Osteoblast (primary cell): ENCODE results near the gene FEM1B. TPM values are rescaled to one million over a fixed set of nuclear protein-coding genes. Genes with fewer than 3 reads are reported as not detected.

Source experiments
- DNase-seq: peaks from one replicate; pipeline ENCODE4 v3.0.0; 2011; ENCODE audit warnings: low spot score, mixed read lengths; ENCODE audit not compliant: insufficient read length; ENCODE audit errors: missing footprints
- H2AFZ ChIP-seq: 2 replicates; pipeline ENCODE4 v1.6.0; 2011; ENCODE audit warnings: mild to moderate bottlenecking, low read length
- H3K27ac ChIP-seq: 2 replicates; pipeline ENCODE4 v1.5.1; 2011; ENCODE audit warnings: mild to moderate bottlenecking, low read depth, low read length, moderate library complexity
- H3K27me3 ChIP-seq: 2 replicates; pipeline ENCODE4 v1.6.0; 2012; ENCODE audit warnings: mild to moderate bottlenecking, control low read depth, inconsistent platforms, low read length, moderate library complexity; ENCODE audit not compliant: insufficient read depth
- H3K36me3 ChIP-seq: 2 replicates; pipeline ENCODE4 v1.5.1; 2011; ENCODE audit warnings: mild to moderate bottlenecking, low read length, control low read depth, moderate library complexity; ENCODE audit not compliant: insufficient read depth
- H3K4me1 ChIP-seq: 2 replicates; pipeline ENCODE4 v1.5.1; 2011; ENCODE audit warnings: mild to moderate bottlenecking, low read length, control low read depth, moderate library complexity; ENCODE audit not compliant: insufficient read depth
- H3K4me2 ChIP-seq: 2 replicates; pipeline ENCODE4 v1.6.0; 2011; ENCODE audit warnings: mild to moderate bottlenecking, low read length; ENCODE audit not compliant: insufficient read depth
- H3K4me3 ChIP-seq: fragments of 200-600 bp; sonication (generic); 3 replicates; pipeline ENCODE4 v1.5.1; 2012; ENCODE audit warnings: mild to moderate bottlenecking, low read length, inconsistent platforms; ENCODE audit not compliant: insufficient read depth
- H3K79me2 ChIP-seq: 2 replicates; pipeline ENCODE4 v1.6.0; 2012; ENCODE audit warnings: mild to moderate bottlenecking, low read length, control low read depth, inconsistent platforms; ENCODE audit not compliant: insufficient read depth
- H3K9me3 ChIP-seq: 2 replicates; pipeline ENCODE4 v1.5.1; 2011; ENCODE audit warnings: low read depth, low read length, control low read depth
- H4K20me1 ChIP-seq: 2 replicates; pipeline ENCODE4 v1.6.0; 2012; ENCODE audit warnings: mild to moderate bottlenecking, low read length, control low read depth; ENCODE audit not compliant: insufficient read depth
- CTCF ChIP-seq: IDR thresholded peaks from 2 replicates; pipeline ENCODE4 v1.5.1; 2011; ENCODE audit warnings: mild to moderate bottlenecking, low read depth, low read length, moderate library complexity; ENCODE audit errors: extremely low read depth
- total RNA-seq: library from RNA; depleted of rRNA; stranded (reverse); fragments of >200 nt; gene quantifications from 2 replicates; pipeline ENCODE4 v1.2.3, GENCODE V29; 2012

Gene FEM1B
- total RNA-seq, 1 donor, result 35.5 TPM

DNA sequence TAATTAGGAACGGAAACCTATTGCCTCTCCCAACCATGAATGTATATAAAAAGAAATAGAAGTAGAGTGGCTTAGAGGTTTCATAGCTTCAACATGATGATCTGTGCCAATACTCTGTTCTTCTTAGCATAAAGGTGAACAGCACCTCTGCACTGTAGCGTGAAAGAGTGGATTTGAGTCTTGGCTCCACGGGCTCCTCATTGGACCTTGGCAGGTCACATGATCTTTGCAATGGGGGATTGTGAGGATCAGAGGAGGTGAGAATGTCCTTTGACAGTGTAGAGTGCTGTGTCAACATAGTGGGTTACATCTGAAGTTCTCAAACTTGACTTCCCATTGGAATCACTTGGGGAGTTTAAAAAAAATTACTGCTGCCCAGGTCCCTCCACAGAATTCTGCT lies 51.4 kb downstream of the FEM1B start:
- H3K36me3 ChIP-seq, result peaks cover 98% of the 10 kb centered on the region
- no peak overlapping the region for H3K4me2 ChIP-seq
- no peak for TF ChIP-seq CTCF
- no peaks in the 10 kb centered on the region for H3K79me2 ChIP-seq
- H3K27me3 ChIP-seq, result no peaks in the 10 kb centered on the region
- peaks cover 20% of the 10 kb centered on the region for H3K4me1 ChIP-seq
- no peak overlapping the region for H3K27ac ChIP-seq
- no peaks in the 10 kb centered on the region for H3K9me3 ChIP-seq
- no peak overlapping the region for H3K4me3 ChIP-seq
- no peak for DNase-seq
- H2AFZ ChIP-seq, result no peak overlapping the region
- H4K20me1 ChIP-seq, result peaks cover 22% of the 10 kb centered on the region

GRCh38 chr15:68330416-68330815 lies 52.9 kb downstream of the FEM1B start:
- Histone ChIP-seq H3K79me2 (no peaks in the 10 kb centered on the region), H2AFZ (no peak overlapping the region), H3K4me3 (no peak overlapping the region), H3K27me3 (no peaks in the 10 kb centered on the region), H3K9me3 (no peaks in the 10 kb centered on the region), H3K36me3 (peaks cover 88% of the 10 kb centered on the region), H3K4me2 (no peak overlapping the region), H4K20me1 (peaks cover 19% of the 10 kb centered on the region), H3K27ac (no peak overlapping the region), H3K4me1 (peaks cover 33% of the 10 kb centered on the region)
- DNase-seq, result no peak
- TF ChIP-seq CTCF, result no peak

- H2AFZ ChIP-seq, result no peak overlapping the region
- no peaks in the 10 kb centered on the region for H3K27me3 ChIP-seq
- no peaks in the 10 kb centered on the region for H3K9me3 ChIP-seq
- TF ChIP-seq CTCF, result no peak
- no peak overlapping the region for H3K4me2 ChIP-seq
- H4K20me1 ChIP-seq, result peaks cover 15% of the 10 kb centered on the region
- H3K4me1 ChIP-seq, result peaks cover 33% of the 10 kb centered on the region
- no peak for DNase-seq
- peaks cover 85% of the 10 kb centered on the region for H3K36me3 ChIP-seq
- H3K79me2 ChIP-seq, result no peaks in the 10 kb centered on the region
- no peak overlapping the region for H3K27ac ChIP-seq
- no peak overlapping the region for H3K4me3 ChIP-seq
Observed at GRCh38 chr15:68330901-68331300, 53.4 kb downstream of the FEM1B start.

DNA sequence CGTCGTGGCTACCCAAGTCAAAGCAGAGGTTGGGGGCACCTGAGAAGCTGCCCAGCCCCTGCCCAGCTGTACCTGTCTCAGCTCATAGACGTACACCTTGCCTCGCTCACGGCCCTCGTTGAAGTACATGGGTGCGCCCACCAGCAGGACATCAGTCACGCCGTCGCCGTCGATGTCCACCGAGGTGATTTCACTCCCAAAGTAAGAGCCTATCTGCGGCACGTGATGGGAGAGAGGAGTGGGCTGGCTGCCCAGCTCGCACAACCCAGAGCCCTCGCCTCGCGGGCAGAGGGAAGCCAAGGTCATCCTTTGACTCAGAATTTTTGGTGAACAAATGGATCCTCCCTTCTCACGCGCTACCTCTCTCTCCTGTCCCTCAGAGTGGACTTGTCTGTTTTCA lies 54.7 kb downstream of the FEM1B start:
- Histone ChIP-seq H4K20me1 (peaks cover 8% of the 10 kb centered on the region), H3K4me2 (no peak overlapping the region), H3K4me1 (peaks cover 35% of the 10 kb centered on the region), H3K9me3 (no peaks in the 10 kb centered on the region), H3K27ac (no peak overlapping the region), H3K4me3 (no peak overlapping the region), H3K36me3 (peaks cover 85% of the 10 kb centered on the region), H3K79me2 (no peaks in the 10 kb centered on the region), H3K27me3 (no peaks in the 10 kb centered on the region), H2AFZ (no peak overlapping the region)
- no peak for DNase-seq
- TF ChIP-seq CTCF, result no peak
